WTC11 (cell line): ENCODE data around the gene TMEM254.

Source experiments
- NR2C2 ChIP-seq: sonication (generic); formaldehyde crosslinking; IDR thresholded peaks from 2 replicates; pipeline ENCODE4 v1.8.0; 2022; ENCODE audit warnings: mild to moderate bottlenecking, missing genetic modification reagents
- TF ChIP-seq, protein P1 (sequence below): fragments of 200-600 bp; IDR thresholded peaks from 2 replicates; pipeline ENCODE4 v1.8.0; 2022; ENCODE audit warnings: antibody characterized with exemption

GRCh38 chr10:80132299-80133139 lies 54.1 kb downstream of the TMEM254 start, which contains the start of gene PLAC9:
- TF ChIP-seq, protein P1, sequence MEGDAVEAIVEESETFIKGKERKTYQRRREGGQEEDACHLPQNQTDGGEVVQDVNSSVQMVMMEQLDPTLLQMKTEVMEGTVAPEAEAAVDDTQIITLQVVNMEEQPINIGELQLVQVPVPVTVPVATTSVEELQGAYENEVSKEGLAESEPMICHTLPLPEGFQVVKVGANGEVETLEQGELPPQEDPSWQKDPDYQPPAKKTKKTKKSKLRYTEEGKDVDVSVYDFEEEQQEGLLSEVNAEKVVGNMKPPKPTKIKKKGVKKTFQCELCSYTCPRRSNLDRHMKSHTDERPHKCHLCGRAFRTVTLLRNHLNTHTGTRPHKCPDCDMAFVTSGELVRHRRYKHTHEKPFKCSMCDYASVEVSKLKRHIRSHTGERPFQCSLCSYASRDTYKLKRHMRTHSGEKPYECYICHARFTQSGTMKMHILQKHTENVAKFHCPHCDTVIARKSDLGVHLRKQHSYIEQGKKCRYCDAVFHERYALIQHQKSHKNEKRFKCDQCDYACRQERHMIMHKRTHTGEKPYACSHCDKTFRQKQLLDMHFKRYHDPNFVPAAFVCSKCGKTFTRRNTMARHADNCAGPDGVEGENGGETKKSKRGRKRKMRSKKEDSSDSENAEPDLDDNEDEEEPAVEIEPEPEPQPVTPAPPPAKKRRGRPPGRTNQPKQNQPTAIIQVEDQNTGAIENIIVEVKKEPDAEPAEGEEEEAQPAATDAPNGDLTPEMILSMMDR = no peak
- no peak for TF ChIP-seq NR2C2 (CRISPR knock-in tag)
